Measurements from ENCODE around the gene SMIM1. TPM values are rescaled to one million over a fixed set of nuclear protein-coding genes. Genes with fewer than 3 reads are reported as not detected.
"Not testable (repeated sequence)": the region's sequence is repeated elsewhere in the genome, so short reads cannot be mapped to it uniquely, and the experiment has no call there.

SMIM1 gene
- total RNA-seq, 1 donor from 2014 or later: 0.72 TPM

DNA sequence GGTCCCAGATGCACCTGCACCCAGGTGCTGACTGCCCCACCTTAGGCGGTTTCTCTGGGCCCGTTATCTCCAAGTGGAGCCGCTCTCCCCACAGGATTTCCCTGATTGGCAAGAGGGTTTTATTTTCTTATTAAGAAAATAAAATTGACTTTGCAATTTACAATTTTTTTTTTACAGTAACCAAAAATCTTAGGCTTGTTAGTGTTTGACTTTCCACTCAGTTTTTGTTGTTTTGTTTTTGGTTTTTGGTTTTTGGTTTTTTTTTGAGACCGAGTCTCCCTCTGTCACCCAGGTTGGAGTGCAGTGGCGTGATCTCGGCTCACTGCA lies 25.1 kb upstream of the SMIM1 start:
- Mint-ChIP-seq H3K27me3 (ENCODE audit: low read depth) (peaks cover 15% of the 10 kb centered on the region), H3K27ac (ENCODE audit: unreplicated experiment) (no peak overlapping the region), H3K4me3 (ENCODE audit: unreplicated experiment) (peak overlapping the region; percentile 70), H3K36me3 (ENCODE audit: low read depth) (no peaks in the 10 kb centered on the region), H3K9me3 (ENCODE audit: low read depth) (no peaks in the 10 kb centered on the region), H3K4me1 (ENCODE audit: low read depth) (peaks cover 28% of the 10 kb centered on the region)
- TF ChIP-seq, protein P1, sequence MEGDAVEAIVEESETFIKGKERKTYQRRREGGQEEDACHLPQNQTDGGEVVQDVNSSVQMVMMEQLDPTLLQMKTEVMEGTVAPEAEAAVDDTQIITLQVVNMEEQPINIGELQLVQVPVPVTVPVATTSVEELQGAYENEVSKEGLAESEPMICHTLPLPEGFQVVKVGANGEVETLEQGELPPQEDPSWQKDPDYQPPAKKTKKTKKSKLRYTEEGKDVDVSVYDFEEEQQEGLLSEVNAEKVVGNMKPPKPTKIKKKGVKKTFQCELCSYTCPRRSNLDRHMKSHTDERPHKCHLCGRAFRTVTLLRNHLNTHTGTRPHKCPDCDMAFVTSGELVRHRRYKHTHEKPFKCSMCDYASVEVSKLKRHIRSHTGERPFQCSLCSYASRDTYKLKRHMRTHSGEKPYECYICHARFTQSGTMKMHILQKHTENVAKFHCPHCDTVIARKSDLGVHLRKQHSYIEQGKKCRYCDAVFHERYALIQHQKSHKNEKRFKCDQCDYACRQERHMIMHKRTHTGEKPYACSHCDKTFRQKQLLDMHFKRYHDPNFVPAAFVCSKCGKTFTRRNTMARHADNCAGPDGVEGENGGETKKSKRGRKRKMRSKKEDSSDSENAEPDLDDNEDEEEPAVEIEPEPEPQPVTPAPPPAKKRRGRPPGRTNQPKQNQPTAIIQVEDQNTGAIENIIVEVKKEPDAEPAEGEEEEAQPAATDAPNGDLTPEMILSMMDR (IDR thresholded peaks at IDR 0.05): no peak
- no peak for DNase-seq (ENCODE audit: low spot score)

DNA sequence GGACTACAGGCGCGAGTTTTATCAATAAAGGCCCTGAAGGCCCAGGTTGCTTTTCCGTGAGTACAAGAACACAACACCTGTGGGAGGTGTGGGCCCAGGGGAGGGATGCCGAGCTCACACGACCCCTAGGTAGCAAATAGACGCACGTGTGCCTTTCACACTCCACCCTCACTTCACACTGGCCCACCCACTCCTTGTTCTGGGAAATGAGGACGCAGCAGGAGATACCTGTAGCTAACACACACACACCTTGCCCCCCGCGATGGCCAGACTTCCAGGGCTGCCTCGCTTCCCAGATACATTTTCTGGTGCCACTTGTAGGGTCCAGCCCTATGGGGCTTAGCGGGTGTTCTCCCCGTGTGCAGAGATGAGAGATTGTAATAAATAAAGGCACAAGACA lies 24.6 kb upstream of the SMIM1 start:
- H3K27ac Mint-ChIP-seq (ENCODE audit: unreplicated experiment): no peak overlapping the region
- peaks cover 28% of the 10 kb centered on the region for H3K4me1 Mint-ChIP-seq (ENCODE audit: low read depth)
- DNase-seq (ENCODE audit: low spot score): no peak
- peaks cover 15% of the 10 kb centered on the region for H3K27me3 Mint-ChIP-seq (ENCODE audit: low read depth)
- peak overlapping the region; percentile 70 for H3K4me3 Mint-ChIP-seq (ENCODE audit: unreplicated experiment)
- no peaks in the 10 kb centered on the region for H3K9me3 Mint-ChIP-seq (ENCODE audit: low read depth)
- no peaks in the 10 kb centered on the region for H3K36me3 Mint-ChIP-seq (ENCODE audit: low read depth)
- TF ChIP-seq, protein P1 (IDR thresholded peaks at IDR 0.05): no peak

DNA sequence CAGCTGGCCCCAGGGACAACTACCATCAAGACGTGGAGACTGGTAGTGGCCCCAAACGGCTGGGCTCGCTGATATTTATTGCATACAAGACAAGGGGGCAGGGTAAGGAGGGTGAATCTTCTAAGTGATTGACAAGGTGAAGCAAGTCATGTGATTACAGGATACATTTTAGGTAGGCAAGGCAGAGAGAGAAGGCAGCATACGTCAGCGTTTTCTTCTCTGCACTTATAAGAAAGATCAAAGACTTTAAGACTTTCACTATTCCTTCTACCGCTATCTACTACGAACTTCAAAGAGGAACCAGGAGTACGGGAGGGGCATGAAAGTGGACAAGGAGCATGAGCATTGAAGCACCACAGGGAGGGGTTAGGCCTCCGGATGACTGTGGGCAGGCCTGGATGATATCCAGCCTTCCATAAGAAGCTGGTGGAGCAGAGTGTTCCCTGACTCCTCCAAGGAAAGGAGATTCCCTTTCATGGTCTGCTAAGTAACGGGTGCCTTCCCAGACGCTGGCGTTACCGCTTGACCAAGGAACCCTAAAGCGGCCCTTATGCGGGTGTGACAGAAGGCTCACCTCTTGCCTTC lies 24.1 kb upstream of the SMIM1 start:
- peak overlapping the region; percentile 70 for H3K4me3 Mint-ChIP-seq (ENCODE audit: unreplicated experiment)
- H3K4me1 Mint-ChIP-seq (ENCODE audit: low read depth): peaks cover 28% of the 10 kb centered on the region
- H3K9me3 Mint-ChIP-seq (ENCODE audit: low read depth); DNase-seq (ENCODE audit: low spot score); H3K27ac Mint-ChIP-seq (ENCODE audit: unreplicated experiment); H3K36me3 Mint-ChIP-seq (ENCODE audit: low read depth): not testable (repeated sequence)
- H3K27me3 Mint-ChIP-seq (ENCODE audit: low read depth): peaks cover 15% of the 10 kb centered on the region

DNA sequence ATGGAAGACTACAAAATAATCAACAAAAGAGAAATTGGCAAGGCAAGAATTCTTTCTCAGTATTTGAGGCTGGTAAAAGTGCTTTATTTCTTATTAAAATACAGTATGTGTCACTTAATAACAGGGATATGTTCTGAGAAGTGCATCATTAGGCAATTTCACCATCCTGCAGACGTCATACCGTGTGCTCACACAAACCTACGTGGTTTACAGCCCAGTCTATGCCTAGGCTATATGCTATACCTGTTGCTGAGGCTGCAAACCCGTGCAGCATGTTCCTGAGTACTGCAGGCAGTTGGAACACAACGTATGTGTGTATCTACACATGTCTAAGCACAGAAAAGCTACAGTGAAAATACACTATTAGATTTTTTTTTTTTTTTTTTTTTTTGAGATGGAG lies 23.0 kb upstream of the SMIM1 start:
- no peaks in the 10 kb centered on the region for H3K36me3 Mint-ChIP-seq (ENCODE audit: low read depth)
- TF ChIP-seq, protein P1 (IDR thresholded peaks at IDR 0.05): no peak
- H3K27ac Mint-ChIP-seq (ENCODE audit: unreplicated experiment): no peak overlapping the region
- no peak for DNase-seq (ENCODE audit: low spot score)
- H3K9me3 Mint-ChIP-seq (ENCODE audit: low read depth): no peaks in the 10 kb centered on the region
- peaks cover 28% of the 10 kb centered on the region for H3K4me1 Mint-ChIP-seq (ENCODE audit: low read depth)
- peaks cover 15% of the 10 kb centered on the region for H3K27me3 Mint-ChIP-seq (ENCODE audit: low read depth)
- no peak overlapping the region for H3K4me3 Mint-ChIP-seq (ENCODE audit: unreplicated experiment)

DNA sequence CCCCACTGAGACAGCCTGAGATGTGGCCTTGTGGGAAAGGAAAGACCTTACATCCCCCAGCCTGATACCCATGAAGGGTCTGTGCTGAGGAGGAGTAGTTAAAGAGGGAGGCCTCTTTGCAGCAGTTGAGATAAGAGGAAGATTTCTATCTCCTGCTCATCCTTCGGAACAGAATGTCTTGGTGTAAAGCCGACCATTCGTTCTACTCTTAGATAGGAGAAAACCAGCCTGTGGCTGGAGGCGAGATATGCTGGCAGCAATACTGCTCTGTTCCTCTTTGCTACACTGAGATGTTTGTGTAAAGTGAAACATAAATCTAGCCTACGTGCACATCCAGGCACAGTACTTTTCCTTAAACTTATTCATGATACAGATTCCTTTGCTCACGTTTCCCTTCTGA lies 21.8 kb upstream of the SMIM1 start:
- Mint-ChIP-seq H3K9me3 (ENCODE audit: low read depth) (no peaks in the 10 kb centered on the region), H3K4me3 (ENCODE audit: unreplicated experiment) (no peak overlapping the region), H3K36me3 (ENCODE audit: low read depth) (no peaks in the 10 kb centered on the region), H3K4me1 (ENCODE audit: low read depth) (peaks cover 18% of the 10 kb centered on the region), H3K27ac (ENCODE audit: unreplicated experiment) (no peak overlapping the region), H3K27me3 (ENCODE audit: low read depth) (peaks cover 15% of the 10 kb centered on the region)
- DNase-seq (ENCODE audit: low spot score): no peak
- TF ChIP-seq, protein P1 (IDR thresholded peaks at IDR 0.05): no peak

DNA sequence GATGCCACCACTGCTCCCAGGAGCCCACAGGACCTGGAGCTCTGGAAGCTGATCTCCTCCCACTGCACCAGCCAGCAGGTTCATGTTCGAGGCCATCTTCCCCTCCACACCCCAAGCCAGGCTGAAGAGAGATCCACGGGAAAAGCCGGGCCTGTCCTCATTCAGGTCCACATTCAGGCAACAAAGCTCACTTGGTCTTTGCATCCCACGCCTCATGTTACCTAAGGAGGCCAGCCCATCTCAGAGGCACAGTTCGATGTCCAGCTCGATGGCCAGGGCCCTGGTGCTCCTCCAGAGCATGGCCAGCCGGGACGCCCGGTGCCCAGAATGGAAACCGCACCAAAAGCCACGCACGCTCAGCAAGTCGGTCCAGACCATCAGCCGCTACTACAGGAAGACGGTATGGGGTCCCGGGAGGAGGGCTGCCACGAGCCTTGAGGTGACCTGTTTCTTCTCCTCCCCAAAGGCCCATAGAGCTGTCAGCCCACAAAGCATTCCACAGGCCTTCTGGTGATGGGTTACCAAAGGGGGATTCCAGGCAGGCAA lies 20.1 kb upstream of the SMIM1 start, which contains the start of gene CCDC27:
Gene CCDC27 (plus strand): TSS at position 51 of the 546 bp plus-strand sequence. CDS start 32 bp downstream, at position 83.
- TF ChIP-seq, protein P1 (IDR thresholded peaks at IDR 0.05): no peak
- DNase-seq (ENCODE audit: low spot score): no peak
- no peak within 1 kb of the TSS for H3K4me3 Mint-ChIP-seq (ENCODE audit: unreplicated experiment)
- peaks cover 19% of the 10 kb centered on the region for H3K27me3 Mint-ChIP-seq (ENCODE audit: low read depth)
- no peaks in the 10 kb centered on the region for H3K9me3 Mint-ChIP-seq (ENCODE audit: low read depth)
- H3K4me1 Mint-ChIP-seq (ENCODE audit: low read depth): peaks cover 8% of the 10 kb centered on the region
- no peak within 1 kb of the TSS for H3K27ac Mint-ChIP-seq (ENCODE audit: unreplicated experiment)
- H3K36me3 Mint-ChIP-seq (ENCODE audit: low read depth): no peaks in the 10 kb centered on the region
